ENCODE results near the gene MYO1G. TPM values are rescaled to one million over a fixed set of nuclear protein-coding genes. Genes with fewer than 3 reads are reported as not detected.
"Not testable (repeated sequence)": the region's sequence is repeated elsewhere in the genome, so short reads cannot be mapped to it uniquely, and the experiment has no call there.

Gene MYO1G
- total RNA-seq, 1 experiment from 2014 or later = 0.30 TPM

GRCh38 chr7:44960011-44960580 is 18.7 kb downstream of the MYO1G start:
- no peaks in the 10 kb centered on the region for H3K36me3 ChIP-seq
- H3K4me1 ChIP-seq = peaks cover 8% of the 10 kb centered on the region
- DNase-seq = no peak
- H3K9me3 ChIP-seq (replicated peaks) = no peaks in the 10 kb centered on the region
- no peak overlapping the region for H3K4me3 ChIP-seq
- H3K27me3 ChIP-seq = no peaks in the 10 kb centered on the region
- H3K27ac ChIP-seq = no peak overlapping the region

GRCh38 chr7:44959433-44959951 is 19.3 kb downstream of the MYO1G start:
- Histone ChIP-seq H3K27me3 (no peaks in the 10 kb centered on the region), H3K4me3 (no peak overlapping the region), H3K9me3 (replicated peaks) (no peaks in the 10 kb centered on the region), H3K36me3 (no peaks in the 10 kb centered on the region), H3K4me1 (peaks cover 9% of the 10 kb centered on the region), H3K27ac (no peak overlapping the region)
- no peak for DNase-seq

- H3K9me3 ChIP-seq (replicated peaks) = no peaks in the 10 kb centered on the region
- no peaks in the 10 kb centered on the region for H3K36me3 ChIP-seq
- H3K27me3 ChIP-seq = no peaks in the 10 kb centered on the region
- no peak for DNase-seq
- peaks cover 9% of the 10 kb centered on the region for H3K4me1 ChIP-seq
- H3K4me3 ChIP-seq = no peak overlapping the region
- no peak overlapping the region for H3K27ac ChIP-seq
Observed at GRCh38 chr7:44958645-44959344, 20.0 kb downstream of the MYO1G start.

DNA sequence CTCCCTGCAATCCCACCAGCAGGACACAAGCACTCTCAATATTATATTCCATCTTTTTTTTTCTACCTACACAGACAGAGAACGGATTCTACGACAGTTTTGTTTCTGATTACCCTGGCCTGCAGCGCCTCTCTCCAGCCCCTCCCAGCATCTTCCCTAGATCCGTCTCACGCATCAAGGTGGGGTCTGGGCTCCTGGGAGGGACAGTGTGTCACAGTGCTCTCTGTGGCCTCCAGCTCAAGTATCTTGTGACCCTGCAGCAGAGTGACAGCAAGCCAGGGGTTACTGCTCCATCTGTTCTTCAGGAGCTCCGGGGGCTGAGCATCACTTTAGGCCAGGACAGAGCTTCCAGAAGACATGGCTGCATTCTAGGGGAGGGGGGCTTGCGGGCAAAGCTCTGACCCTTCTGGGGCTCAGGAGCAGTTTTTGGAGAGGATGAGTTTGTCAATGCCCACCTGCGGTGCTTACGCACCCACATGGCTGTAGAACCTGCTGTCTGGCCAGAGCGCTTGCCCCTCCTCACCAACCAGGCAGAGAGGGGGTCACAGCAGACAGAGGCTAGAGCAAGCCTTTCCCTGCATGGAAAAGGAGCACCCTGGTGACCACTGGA is 22.6 kb downstream of the MYO1G start:
- Histone ChIP-seq H3K4me1 (peaks cover 9% of the 10 kb centered on the region), H3K27ac (no peak overlapping the region), H3K9me3 (replicated peaks) (no peaks in the 10 kb centered on the region), H3K36me3 (no peaks in the 10 kb centered on the region), H3K27me3 (no peaks in the 10 kb centered on the region), H3K4me3 (no peak overlapping the region)
- DNase-seq = no peak

DNA sequence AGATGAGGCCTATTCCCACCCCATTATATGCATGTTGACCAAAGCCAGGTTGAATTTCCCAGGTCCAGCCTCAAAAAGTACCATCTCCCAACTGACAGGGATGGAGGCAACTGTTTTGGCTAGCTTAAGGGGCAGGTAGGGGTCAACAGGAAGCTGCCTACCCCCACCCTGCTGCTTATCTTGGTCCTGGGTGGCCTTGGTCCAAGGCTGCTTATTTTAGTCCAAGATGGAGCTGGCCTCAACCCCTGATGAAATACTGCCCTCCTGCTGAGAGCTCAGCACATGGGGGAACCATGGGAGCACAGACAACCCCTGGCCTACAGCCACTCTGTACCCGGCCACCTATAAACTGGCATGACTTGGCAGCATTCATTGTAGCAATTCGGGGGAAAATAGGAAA is 23.1 kb downstream of the MYO1G start:
- H3K36me3 ChIP-seq = no peaks in the 10 kb centered on the region
- H3K4me1 ChIP-seq = peaks cover 9% of the 10 kb centered on the region
- no peak overlapping the region for H3K27ac ChIP-seq
- no peak overlapping the region for H3K4me3 ChIP-seq
- no peak for DNase-seq
- no peaks in the 10 kb centered on the region for H3K27me3 ChIP-seq
- H3K9me3 ChIP-seq (replicated peaks) = no peaks in the 10 kb centered on the region

GRCh38 chr7:44953156-44953555 is 25.7 kb downstream of the MYO1G start:
- DNase-seq = no peak
- Histone ChIP-seq H3K4me1 (peaks cover 9% of the 10 kb centered on the region), H3K27ac (no peak overlapping the region), H3K27me3 (no peaks in the 10 kb centered on the region; the same call in 1 of the 2 replicates), H3K4me3 (no peak overlapping the region), H3K9me3 (replicated peaks) (no peaks in the 10 kb centered on the region), H3K36me3 (no peaks in the 10 kb centered on the region)

DNA sequence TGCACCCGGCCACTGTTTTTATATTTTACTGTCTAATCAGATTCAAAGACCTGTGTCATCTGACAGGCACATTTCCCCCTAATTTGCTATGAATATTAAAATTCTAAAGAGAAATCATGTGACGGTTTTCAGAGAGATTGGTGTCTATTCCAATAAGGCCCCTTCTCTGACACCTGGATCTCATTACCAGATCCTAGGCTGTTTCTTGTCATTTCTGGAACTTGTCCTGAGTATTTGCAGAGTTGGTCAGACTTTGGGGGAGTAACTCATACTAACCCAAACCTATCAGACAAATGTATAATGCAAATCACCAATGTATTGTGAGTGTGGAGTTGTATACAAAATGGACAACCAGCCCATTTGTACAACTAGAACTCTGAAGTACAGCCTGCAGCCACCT is 29.5 kb downstream of the MYO1G start:
- no peak for DNase-seq
- H3K4me1 ChIP-seq = no peaks in the 10 kb centered on the region
- no peaks in the 10 kb centered on the region for H3K9me3 ChIP-seq (replicated peaks)
- no peak overlapping the region for H3K27ac ChIP-seq
- no peak overlapping the region for H3K4me3 ChIP-seq
- H3K36me3 ChIP-seq = no peaks in the 10 kb centered on the region
- H3K27me3 ChIP-seq = no peaks in the 10 kb centered on the region; the same call in none of the 2 replicates

DNA sequence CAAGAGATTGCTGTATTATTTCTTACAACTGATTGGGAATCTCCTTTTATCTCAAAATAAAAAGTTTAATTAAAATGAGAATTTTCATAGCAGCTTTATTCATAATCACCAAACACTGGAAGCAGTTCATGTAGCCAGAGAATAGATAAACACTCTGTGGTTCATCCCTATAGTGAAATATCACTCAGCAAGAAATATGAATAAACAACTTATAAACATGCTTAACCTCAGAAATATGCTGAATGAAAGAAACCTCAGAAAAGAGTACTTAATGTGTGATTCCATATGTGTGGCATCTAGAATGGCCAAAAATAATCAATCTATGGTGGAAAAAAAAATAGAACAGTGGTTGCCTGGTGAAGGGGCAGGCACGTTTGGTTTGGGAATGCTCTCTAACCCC is 33.3 kb downstream of the MYO1G start:
- H3K4me3 ChIP-seq = no peak overlapping the region
- H3K27ac ChIP-seq = no peak overlapping the region
- H3K36me3 ChIP-seq = no peaks in the 10 kb centered on the region
- no peaks in the 10 kb centered on the region for H3K9me3 ChIP-seq (replicated peaks)
- H3K4me1 ChIP-seq = no peaks in the 10 kb centered on the region
- DNase-seq = no peak
- no peaks in the 10 kb centered on the region; the same call in none of the 2 replicates for H3K27me3 ChIP-seq

DNA sequence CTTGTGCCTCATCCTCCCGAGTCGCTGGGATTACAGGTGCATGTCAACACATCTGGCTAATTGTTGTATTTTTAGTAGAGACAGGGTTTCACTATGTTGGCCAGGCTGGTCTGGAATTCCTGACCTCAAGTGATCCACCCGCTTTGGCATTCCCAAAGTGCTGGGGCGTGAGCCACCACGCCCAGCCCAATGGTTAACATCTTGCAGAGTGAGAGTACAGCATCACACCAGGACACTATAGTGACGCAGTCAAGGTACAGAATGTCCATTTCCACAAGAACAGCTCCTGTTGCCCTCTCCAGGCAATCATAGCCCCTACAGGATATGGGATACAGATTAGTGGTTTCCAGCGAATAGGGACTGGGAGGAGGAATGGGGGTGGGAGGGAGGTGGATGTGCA is 34.0 kb downstream of the MYO1G start:
- no peaks in the 10 kb centered on the region; the same call in none of the 2 replicates for H3K27me3 ChIP-seq
- H3K36me3 ChIP-seq = no peaks in the 10 kb centered on the region
- no peak for DNase-seq
- H3K4me3 ChIP-seq = no peak overlapping the region
- no peaks in the 10 kb centered on the region for H3K9me3 ChIP-seq (replicated peaks)
- no peak overlapping the region for H3K27ac ChIP-seq
- H3K4me1 ChIP-seq = no peaks in the 10 kb centered on the region

GRCh38 chr7:44943631-44944030 is 35.2 kb downstream of the MYO1G start:
- Histone ChIP-seq H3K27me3 (no peaks in the 10 kb centered on the region; the same call in none of the 2 replicates), H3K36me3 (no peaks in the 10 kb centered on the region), H3K27ac (no peak overlapping the region), H3K9me3 (replicated peaks) (no peaks in the 10 kb centered on the region), H3K4me1 (no peaks in the 10 kb centered on the region), H3K4me3 (no peak overlapping the region)
- DNase-seq = no peak

GRCh38 chr7:44937426-44937825 is 41.4 kb downstream of the MYO1G start:
- Histone ChIP-seq H3K4me1 (no peaks in the 10 kb centered on the region), H3K4me3 (no peak overlapping the region), H3K27ac (no peak overlapping the region), H3K36me3 (no peaks in the 10 kb centered on the region), H3K27me3 (0 out of 2 replicates have a peak, but pooled peaks cover 3% of the 10 kb centered on the region), H3K9me3 (replicated peaks) (no peaks in the 10 kb centered on the region; the same call in 1 of the 2 replicates)
- no peak for DNase-seq

- Histone ChIP-seq H3K9me3 (replicated peaks) (no peaks in the 10 kb centered on the region; the same call in 1 of the 2 replicates), H3K4me3 (no peak overlapping the region), H3K27me3 (0 out of 2 replicates have a peak, but pooled peaks cover 3% of the 10 kb centered on the region), H3K27ac (no peak overlapping the region), H3K4me1 (no peaks in the 10 kb centered on the region), H3K36me3 (no peaks in the 10 kb centered on the region)
- no peak for DNase-seq
Observed at GRCh38 chr7:44936322-44936721, 42.5 kb downstream of the MYO1G start.

- no peak overlapping the region for H3K27ac ChIP-seq
- H3K4me3 ChIP-seq = no peak overlapping the region
- no peaks in the 10 kb centered on the region; the same call in 1 of the 2 replicates for H3K9me3 ChIP-seq (replicated peaks)
- no peaks in the 10 kb centered on the region for H3K36me3 ChIP-seq
- no peak for DNase-seq
- H3K27me3 ChIP-seq = 0 out of 2 replicates have a peak, but pooled peaks cover 3% of the 10 kb centered on the region
- H3K4me1 ChIP-seq = no peaks in the 10 kb centered on the region
Observed at GRCh38 chr7:44935583-44935982, 43.2 kb downstream of the MYO1G start.

DNA sequence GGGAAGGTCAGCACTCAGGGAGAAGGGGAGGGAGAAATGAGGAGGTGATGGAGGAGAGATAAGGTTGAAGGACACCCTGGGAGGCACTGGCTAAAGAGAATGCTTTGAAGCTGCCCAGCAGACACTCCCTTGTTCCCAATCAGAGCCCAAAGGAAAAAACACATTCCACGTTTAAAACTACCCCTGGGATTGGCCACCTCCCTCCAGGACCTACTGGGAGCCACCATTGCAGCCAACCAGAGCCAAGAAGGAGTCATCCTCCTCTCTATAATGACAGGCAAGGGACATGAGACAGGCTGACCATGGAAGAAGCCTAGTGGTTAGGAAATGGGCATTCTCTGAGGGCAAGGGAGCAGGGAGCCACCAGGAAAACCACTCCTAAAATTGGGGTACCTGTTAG is 43.8 kb downstream of the MYO1G start:
- no peak overlapping the region for H3K4me3 ChIP-seq
- H3K4me1 ChIP-seq = no peaks in the 10 kb centered on the region
- H3K27me3 ChIP-seq = 0 out of 2 replicates have a peak, but pooled peaks cover 3% of the 10 kb centered on the region
- no peak overlapping the region for H3K27ac ChIP-seq
- H3K9me3 ChIP-seq (replicated peaks) = no peaks in the 10 kb centered on the region; the same call in 1 of the 2 replicates
- DNase-seq = no peak
- H3K36me3 ChIP-seq = no peaks in the 10 kb centered on the region

DNA sequence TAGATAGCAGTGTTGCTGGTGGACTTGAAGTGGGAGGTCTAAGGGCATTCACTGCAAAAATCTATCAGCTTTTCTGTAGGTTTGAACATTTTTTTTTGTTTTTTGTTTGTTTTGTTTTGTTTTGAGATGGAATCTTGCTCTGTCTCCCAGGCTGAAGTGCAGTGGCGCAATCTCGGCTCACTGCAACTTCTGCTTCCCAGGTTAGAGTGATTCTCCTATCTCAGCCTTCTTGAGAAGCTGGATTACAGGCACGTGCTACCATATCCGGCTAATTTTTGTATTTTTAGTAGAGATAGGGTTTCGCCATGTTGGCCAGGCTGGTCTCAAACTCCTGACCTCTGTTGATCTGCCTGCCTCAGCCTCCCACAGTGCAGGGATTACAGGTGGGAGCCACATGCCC is 44.3 kb downstream of the MYO1G start:
- not testable (repeated sequence) for DNase-seq; H3K9me3 ChIP-seq (replicated peaks); H3K27me3 ChIP-seq; H3K4me1 ChIP-seq; H3K4me3 ChIP-seq; H3K27ac ChIP-seq; H3K36me3 ChIP-seq
